CD4-positive, alpha-beta T cell treated with Interleukin-4 for 4 hours (primary cell): Measurements from ENCODE around the gene AURKA.

Experiments used
- DNase-seq: peaks from one replicate; pipeline ENCODE4 v3.0.0-alpha.2; 2020

The AURKA gene

GRCh38 chr20:56392132-56392880 lies at the start of gene AURKA, which contains the start of gene CSTF1:
TSS of gene AURKA (minus strand) at chr20:56392215. CDS start at chr20:56388197, 4,018 bp downstream.
TSS of gene CSTF1 (plus strand) at chr20:56392645. CDS start at chr20:56395553, 2,908 bp downstream.
- peak; percentile 100 for DNase-seq

GRCh38 chr20:56440346-56441007 lies 48.5 kb upstream of the AURKA start:
- DNase-seq: peak; percentile 79

- no peak for DNase-seq
Measured at GRCh38 chr20:56439771-56440291, 47.8 kb upstream of the AURKA start.

- DNase-seq: no peak
Measured at GRCh38 chr20:56438284-56438683, 46.3 kb upstream of the AURKA start.

- no peak for DNase-seq
Measured at GRCh38 chr20:56437196-56437960, 45.4 kb upstream of the AURKA start.

GRCh38 chr20:56433880-56434255 lies 41.9 kb upstream of the AURKA start:
- peak; percentile 38 for DNase-seq

GRCh38 chr20:56433221-56433879 lies 41.3 kb upstream of the AURKA start:
- no peak for DNase-seq

GRCh38 chr20:56431471-56431870 lies 39.5 kb upstream of the AURKA start:
- no peak for DNase-seq

- DNase-seq: no peak
Measured at GRCh38 chr20:56430957-56431356, 38.9 kb upstream of the AURKA start.

GRCh38 chr20:56430461-56430860 lies 38.4 kb upstream of the AURKA start:
- no peak for DNase-seq

- DNase-seq: no peak
Measured at GRCh38 chr20:56429941-56430340, 37.9 kb upstream of the AURKA start.

GRCh38 chr20:56429502-56429901 lies 37.5 kb upstream of the AURKA start:
- no peak for DNase-seq

- no peak for DNase-seq
Measured at GRCh38 chr20:56428881-56429280, 36.9 kb upstream of the AURKA start.

GRCh38 chr20:56428410-56428809 lies 36.4 kb upstream of the AURKA start:
- DNase-seq: no peak

GRCh38 chr20:56427797-56428196 lies 35.8 kb upstream of the AURKA start:
- no peak for DNase-seq

- DNase-seq: no peak
Measured at GRCh38 chr20:56426926-56427325, 34.9 kb upstream of the AURKA start.

GRCh38 chr20:56426026-56426425 lies 34.0 kb upstream of the AURKA start:
- DNase-seq: no peak

GRCh38 chr20:56424931-56425330 lies 32.9 kb upstream of the AURKA start:
- no peak for DNase-seq

GRCh38 chr20:56423886-56424285 lies 31.9 kb upstream of the AURKA start:
- no peak for DNase-seq

GRCh38 chr20:56423211-56423610 lies 31.2 kb upstream of the AURKA start:
- no peak for DNase-seq

- no peak for DNase-seq
Measured at GRCh38 chr20:56422824-56423189, 30.8 kb upstream of the AURKA start.

- DNase-seq: no peak
Measured at GRCh38 chr20:56422076-56422823, 30.2 kb upstream of the AURKA start.
